Measurements from ENCODE around the gene KIRREL3. TPM values are rescaled to one million over a fixed set of nuclear protein-coding genes. Genes with fewer than 3 reads are reported as not detected.

KIRREL3 gene
- total and polyA plus RNA-seq, 2 of the 8 experiments (the other 6 are each of a cell fraction or from before 2014, with no cell fraction given) = 0.29 to 0.32 TPM

DNA sequence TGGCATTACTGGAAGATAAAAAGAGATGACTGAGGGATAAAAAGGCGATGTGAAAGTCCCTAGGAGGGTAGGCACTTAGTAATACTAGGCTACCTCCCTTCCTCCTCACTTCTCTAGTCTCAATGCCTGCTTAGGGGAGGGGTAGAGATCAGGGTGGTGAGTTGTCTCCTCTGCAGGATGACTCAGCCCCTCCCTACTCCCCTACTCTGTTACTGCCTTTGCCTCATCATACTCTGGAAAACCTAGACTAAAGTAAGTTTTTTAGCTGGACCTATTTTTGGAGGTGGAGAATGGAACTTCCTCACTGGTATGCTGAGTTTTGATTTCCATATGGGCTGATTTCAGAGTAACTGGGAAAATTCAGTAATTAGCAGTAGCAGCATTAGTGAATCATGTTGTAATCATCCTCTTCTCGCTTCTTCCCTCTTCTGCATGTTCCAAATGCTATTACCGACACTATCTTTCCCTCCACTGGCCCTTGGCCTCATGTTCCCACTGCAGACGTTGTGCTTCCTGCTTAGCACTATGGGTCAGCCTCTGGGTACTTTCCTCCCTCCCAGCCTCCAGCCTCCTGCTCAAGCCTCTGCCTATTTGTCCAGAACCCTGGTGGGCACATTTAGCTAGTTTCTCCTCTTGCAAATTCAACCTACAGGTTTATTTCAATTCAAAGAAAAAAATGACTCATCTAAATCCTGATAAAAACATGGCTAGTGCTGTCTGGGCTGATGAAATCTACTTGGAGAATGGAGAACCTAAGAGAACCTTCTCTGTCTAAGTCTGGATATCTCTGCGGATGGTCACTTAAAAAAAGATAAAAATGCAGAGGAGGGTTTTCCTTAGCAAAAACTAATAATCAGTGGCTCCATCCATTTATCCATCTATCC is 363.4 kb downstream of the KIRREL3 start:
- H3K27me3 ChIP-seq (replicated peaks in 1 of 4; ENCODE audit: control insufficient read depth in 3 of 4, extremely low read depth in 1 of 4, insufficient read depth in 3 of 4, low read length in 3 of 4) = no peaks in the 10 kb centered on the region
- H3K23me2 ChIP-seq (ENCODE audit: low read depth, low read length) = no peaks in the 10 kb centered on the region
- H4K20me1 ChIP-seq (replicated peaks in 1 of 2; ENCODE audit: control insufficient read depth in 1 of 2, insufficient read depth in 2 of 2, low read length in 2 of 2) = no peaks in the 10 kb centered on the region
- H3K14ac ChIP-seq (ENCODE audit: insufficient read length) = no peak overlapping the region
- no peak overlapping the region for H4K91ac ChIP-seq (replicated peaks; ENCODE audit: insufficient read length, low read length)
- H2BK12ac ChIP-seq (ENCODE audit: low read depth, low read length) = peak overlapping the region; percentile 40
- no peak overlapping the region for H3K4ac ChIP-seq (replicated peaks; ENCODE audit: insufficient read length, low read depth, low read length)
- H3K27ac ChIP-seq (ENCODE audit: low read depth, low read length) = no peak overlapping the region
- H3K23ac ChIP-seq (ENCODE audit: insufficient read length) = no peak overlapping the region
- H3K4me1 ChIP-seq (replicated peaks in 1 of 4; ENCODE audit: control insufficient read depth in 3 of 4, insufficient read depth in 4 of 4, low read length in 3 of 4) = peaks cover 0 to 15% (median 2%) of the 10 kb centered on the region in 4 experiments; a peak in 3 of 7 replicates
- CTCF ChIA-PET (ENCODE audit: partially characterized antibody) = interaction anchor here (1.2 to 1.4 kb wide), 3 partner anchors 29 to 189 kb away, joined by 3 to 4 read pairs (median 3); no protein-coding TSS in a partner anchor
- H2AK5ac ChIP-seq (ENCODE audit: low read depth, low read length) = no peak overlapping the region
- H3K56ac ChIP-seq (replicated peaks; ENCODE audit: insufficient read length, low read depth, low read length) = no peak overlapping the region
- no peaks in the 10 kb centered on the region for H3K79me2 ChIP-seq (ENCODE audit: control insufficient read depth in 1 of 2, insufficient read depth in 2 of 2, low read length in 2 of 2)
- H2BK5ac ChIP-seq (ENCODE audit: low read depth, low read length) = no peak overlapping the region
- 78% methylated on average over 5 of the region's 5 CpGs; no CpG with 5 or more reads in 1 of the 2 experiments for WGBS, 2 experiments (ENCODE audit: extremely low coverage in 1 of 2, insufficient coverage in 1 of 2, insufficient read length in 1 of 2, insufficient replicate concordance in 2 of 2, low coverage in 1 of 2, low lambda C conversion rate in 2 of 2, missing lambda C conversion rate in 1 of 2)
- no peaks in the 10 kb centered on the region for H3K36me3 ChIP-seq (ENCODE audit: control insufficient read depth in 2 of 4, insufficient read depth in 4 of 4, low read length in 3 of 4)
- no peaks in the 10 kb centered on the region for H3K9me3 ChIP-seq (ENCODE audit: insufficient read depth in 2 of 2, low read depth in 1 of 2, low read length in 1 of 2)
- no peak overlapping the region for H3K18ac ChIP-seq (ENCODE audit: extremely low read depth, low read length)
- no peak for TF ChIP-seq KDM4A (IDR thresholded peaks at IDR 0.05; ENCODE audit: low read depth, low read length, severe bottlenecking)
- TF ChIP-seq, protein P1, sequence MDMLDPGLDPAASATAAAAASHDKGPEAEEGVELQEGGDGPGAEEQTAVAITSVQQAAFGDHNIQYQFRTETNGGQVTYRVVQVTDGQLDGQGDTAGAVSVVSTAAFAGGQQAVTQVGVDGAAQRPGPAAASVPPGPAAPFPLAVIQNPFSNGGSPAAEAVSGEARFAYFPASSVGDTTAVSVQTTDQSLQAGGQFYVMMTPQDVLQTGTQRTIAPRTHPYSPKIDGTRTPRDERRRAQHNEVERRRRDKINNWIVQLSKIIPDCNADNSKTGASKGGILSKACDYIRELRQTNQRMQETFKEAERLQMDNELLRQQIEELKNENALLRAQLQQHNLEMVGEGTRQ (IDR thresholded peaks at IDR 0.05; ENCODE audit: low read length) = no peak
- TF ChIP-seq RFX5 (IDR thresholded peaks at IDR 0.05; ENCODE audit: borderline replicate concordance, low read depth, low read length) = no peak
- no peak for TF ChIP-seq SRF (IDR thresholded peaks at IDR 0.05; ENCODE audit: low read depth, low read length)
- FAIRE-seq = no peak
- H3K79me1 ChIP-seq (ENCODE audit: low read depth, low read length) = no peaks in the 10 kb centered on the region
- DNase-seq (ENCODE audit: low read depth in 1 of 2, low spot score in 2 of 2) = no peak
- H2BK15ac ChIP-seq (ENCODE audit: low read length) = no peak overlapping the region
- no peak overlapping the region for H4K8ac ChIP-seq (ENCODE audit: extremely low read depth, insufficient read depth, low read length)
- no peak overlapping the region for H2AFZ ChIP-seq (ENCODE audit: low read length)
- no peak overlapping the region for H3K9ac ChIP-seq (replicated peaks in 1 of 4; ENCODE audit: extremely low read depth in 1 of 4, low read depth in 3 of 4, low read length in 3 of 4)
- H3K4me3 ChIP-seq (ENCODE audit: extremely low read depth in 1 of 4, insufficient read depth in 2 of 4, low read depth in 3 of 4, low read length in 4 of 4) = no peak overlapping the region
- no peak overlapping the region for H2BK120ac ChIP-seq (replicated peaks; ENCODE audit: low read depth, low read length)
- POLR2A ChIA-PET (ENCODE audit: partially characterized antibody) = no interaction called here
- H3K4me2 ChIP-seq (ENCODE audit: insufficient read depth in 1 of 2, low read depth in 2 of 2, low read length in 2 of 2) = no peak overlapping the region
- no peak overlapping the region for H4K5ac ChIP-seq (ENCODE audit: insufficient read length, low read depth, low read length)
- no peak overlapping the region for H2BK20ac ChIP-seq (ENCODE audit: low read length)

All from H1 (cell line).